GM12875 (cell line): ENCODE results near the gene HERC3.

Experiments used
- H3K4me3 ChIP-seq: one replicate; pipeline ENCODE4 v1.5.1; 2011; ENCODE audit warnings: low read depth, low read length, control low read depth
- CTCF ChIP-seq: IDR thresholded peaks from 2 replicates; pipeline ENCODE4 v1.5.1; 2011; ENCODE audit warnings: low read depth, mild to moderate bottlenecking, control low read depth, inconsistent platforms, low read length, moderate library complexity, borderline replicate concordance; ENCODE audit not compliant: insufficient read depth

HERC3 gene

DNA sequence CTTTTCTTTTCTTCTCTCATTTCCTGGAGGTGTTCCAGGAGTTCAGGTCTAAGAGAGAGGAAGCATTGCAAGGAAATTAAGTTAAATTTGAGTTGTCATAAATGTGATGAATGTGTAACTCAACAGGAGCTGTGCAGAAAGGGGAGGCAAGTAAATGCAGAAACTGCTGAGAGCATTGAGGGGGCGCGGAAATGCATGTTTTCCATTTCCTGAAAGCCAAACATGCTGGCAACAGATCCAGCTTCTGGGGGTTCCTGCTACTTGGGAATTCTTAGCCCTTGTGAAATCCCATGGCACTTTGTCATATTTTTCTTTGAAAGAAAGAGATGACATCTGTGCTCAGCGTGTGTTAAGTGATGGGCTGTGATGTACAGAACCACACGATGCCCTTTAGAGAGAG lies 139.1 kb downstream of the HERC3 start:
- no peak for TF ChIP-seq CTCF

DNA sequence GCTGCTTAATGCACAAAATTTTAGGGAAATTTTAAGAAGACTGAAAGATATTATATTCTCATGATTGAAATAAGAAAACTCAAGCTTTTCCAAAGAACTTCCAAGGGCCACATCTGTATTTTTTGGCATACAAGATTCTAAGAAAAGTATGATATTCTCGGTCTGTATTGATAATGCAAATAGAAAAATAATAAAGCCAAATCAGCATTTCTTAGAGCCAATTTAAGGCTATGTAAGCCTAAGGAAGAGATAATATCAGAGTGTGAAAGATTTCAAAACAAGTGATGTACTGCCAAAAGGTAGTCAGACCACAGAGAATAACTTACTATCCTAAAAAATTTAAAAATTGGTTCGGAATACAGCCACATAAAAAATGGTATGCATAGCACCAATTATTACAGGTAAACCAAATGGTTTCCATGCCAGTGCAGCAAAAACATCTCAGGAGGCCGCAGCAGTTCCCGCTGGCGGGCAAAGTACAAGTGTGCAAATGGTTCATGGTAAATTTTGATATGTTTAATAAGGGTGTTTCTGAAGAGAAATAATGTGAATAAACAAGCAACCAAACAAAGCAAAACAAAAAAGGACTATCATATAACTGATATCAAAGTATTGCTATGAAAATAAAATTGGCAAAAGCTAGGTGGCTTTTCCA lies 140.6 kb downstream of the HERC3 start:
- TF ChIP-seq CTCF, result no peak
- no peak overlapping the region for H3K4me3 ChIP-seq

More for the DNA sequence above, 139.1 kb downstream of the HERC3 start:
- H3K4me3 ChIP-seq, result no peak overlapping the region

DNA sequence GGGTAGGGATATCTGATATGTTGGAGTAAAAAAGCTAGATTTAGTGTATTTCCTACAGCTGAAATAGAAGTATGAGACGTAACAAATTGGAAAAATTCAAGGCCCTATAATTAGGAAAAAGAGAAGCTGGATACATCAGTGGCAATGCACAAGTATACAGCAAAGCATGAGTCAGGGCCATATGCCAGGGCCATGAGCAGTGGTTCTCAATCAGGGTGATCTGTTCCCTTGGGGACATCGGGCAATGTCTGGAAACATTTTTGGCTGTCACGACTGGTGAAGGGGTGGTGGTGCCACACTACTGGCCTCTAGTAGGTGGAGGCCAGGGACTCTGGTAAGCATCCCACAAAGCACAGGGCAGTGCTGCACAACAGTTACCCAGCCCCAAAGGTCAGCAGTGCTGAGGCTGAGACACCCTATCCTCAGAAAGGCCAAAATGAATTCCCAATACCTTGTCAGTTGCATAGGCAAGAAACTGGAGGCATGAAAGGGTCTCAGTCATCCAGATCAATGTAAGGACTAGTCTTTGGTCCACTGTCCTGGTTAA lies 142.2 kb downstream of the HERC3 start:
- no peak for TF ChIP-seq CTCF

DNA sequence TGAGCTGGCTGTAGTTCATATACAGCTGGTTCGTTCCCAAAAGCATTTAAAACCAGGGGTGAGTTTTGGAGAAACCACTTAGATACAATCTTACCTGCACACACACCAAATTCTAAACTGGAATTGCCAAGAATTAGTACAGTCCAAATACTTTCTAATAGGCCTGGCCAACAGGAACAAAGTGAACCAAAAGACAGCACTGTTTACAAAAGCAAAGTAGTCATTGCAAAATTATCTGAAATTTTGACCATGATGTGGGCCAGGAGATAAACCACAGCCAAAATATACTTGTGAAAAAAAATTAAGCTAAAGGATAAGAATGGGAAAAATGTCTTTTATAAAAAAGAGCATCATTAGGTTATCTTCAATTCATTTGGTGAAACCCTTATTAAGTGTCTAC lies 143.3 kb downstream of the HERC3 start:
- no peak overlapping the region for H3K4me3 ChIP-seq

More for the DNA sequence above, 142.2 kb downstream of the HERC3 start:
- no peak overlapping the region for H3K4me3 ChIP-seq

DNA sequence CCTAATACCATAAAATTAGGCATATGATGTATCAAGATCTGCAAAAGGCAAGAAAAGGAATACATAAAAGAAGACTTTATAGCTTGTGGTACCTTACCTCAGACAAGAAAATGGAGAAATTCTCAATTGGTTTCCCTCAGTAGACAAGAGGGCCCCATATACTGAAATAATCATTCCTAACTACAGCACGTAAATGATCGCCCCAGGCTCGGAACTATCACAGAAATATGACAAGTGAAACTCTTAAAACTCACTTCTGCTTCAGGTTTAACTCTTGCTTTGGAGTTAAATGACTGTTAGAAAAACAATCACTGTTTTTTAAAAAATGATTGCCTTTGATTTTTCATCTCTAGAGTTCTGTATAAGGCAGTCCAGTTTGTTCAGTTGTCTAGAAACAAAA lies 144.0 kb downstream of the HERC3 start:
- H3K4me3 ChIP-seq, result no peak overlapping the region
- no peak for TF ChIP-seq CTCF

More for the DNA sequence above, 143.3 kb downstream of the HERC3 start:
- TF ChIP-seq CTCF, result no peak

DNA sequence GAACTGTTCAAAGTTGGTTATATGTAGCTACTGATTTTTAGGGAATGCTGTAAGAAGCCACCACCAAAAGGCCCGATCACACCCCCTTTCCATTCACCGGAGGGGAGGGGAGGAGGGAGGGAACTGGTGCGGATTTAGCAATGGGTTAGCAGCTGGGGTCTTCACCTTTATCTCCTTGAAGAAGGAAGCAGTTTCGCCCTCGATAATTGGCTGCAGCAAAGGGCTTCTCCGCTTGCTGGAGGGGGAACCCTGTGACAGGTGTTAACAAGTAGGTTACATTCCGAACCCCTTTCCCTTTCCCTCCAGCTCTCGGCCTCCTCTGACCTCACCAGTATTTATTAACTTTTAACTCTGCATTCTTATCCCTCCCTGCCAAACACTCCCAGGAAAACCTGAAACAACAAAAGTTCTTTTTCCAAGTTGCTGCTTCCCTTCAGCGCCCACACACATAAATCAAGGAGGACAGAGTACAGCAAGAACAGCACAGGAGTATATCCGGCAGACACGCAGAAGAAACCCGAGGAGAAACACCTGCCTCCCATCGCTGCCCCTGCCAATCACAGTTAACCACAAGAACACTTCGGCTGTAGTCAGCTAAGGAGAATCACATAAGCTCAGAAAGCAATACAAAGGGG lies 145.1 kb downstream of the HERC3 start:
- no peak for TF ChIP-seq CTCF
- no peak overlapping the region for H3K4me3 ChIP-seq

- no peak overlapping the region for H3K4me3 ChIP-seq
- TF ChIP-seq CTCF, result no peak
Measured at GRCh38 chr4:88738180-88738579, 145.9 kb downstream of the HERC3 start.
